T-helper 1 cell (primary cell): Measurements from ENCODE around the gene CENPL.
"Not testable (repeated sequence)": the region's sequence is repeated elsewhere in the genome, so short reads cannot be mapped to it uniquely, and the experiment has no call there.

Source experiments
- DNase-seq, 5 donors: peaks; one replicate each; pipeline ENCODE4 v3.0.0-alpha.2; 2012 to 2020
- total RNA-seq, 4 donors: gene quantifications; one replicate each; lab custom pipeline; 2026; lab: John Stamatoyannopoulos, UW

Gene CENPL, protein sequence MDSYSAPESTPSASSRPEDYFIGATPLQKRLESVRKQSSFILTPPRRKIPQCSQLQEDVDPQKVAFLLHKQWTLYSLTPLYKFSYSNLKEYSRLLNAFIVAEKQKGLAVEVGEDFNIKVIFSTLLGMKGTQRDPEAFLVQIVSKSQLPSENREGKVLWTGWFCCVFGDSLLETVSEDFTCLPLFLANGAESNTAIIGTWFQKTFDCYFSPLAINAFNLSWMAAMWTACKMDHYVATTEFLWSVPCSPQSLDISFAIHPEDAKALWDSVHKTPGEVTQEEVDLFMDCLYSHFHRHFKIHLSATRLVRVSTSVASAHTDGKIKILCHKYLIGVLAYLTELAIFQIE
- total RNA-seq: 6.2 to 19.8 (median 9.7) reads per million in 4 donors

DNA sequence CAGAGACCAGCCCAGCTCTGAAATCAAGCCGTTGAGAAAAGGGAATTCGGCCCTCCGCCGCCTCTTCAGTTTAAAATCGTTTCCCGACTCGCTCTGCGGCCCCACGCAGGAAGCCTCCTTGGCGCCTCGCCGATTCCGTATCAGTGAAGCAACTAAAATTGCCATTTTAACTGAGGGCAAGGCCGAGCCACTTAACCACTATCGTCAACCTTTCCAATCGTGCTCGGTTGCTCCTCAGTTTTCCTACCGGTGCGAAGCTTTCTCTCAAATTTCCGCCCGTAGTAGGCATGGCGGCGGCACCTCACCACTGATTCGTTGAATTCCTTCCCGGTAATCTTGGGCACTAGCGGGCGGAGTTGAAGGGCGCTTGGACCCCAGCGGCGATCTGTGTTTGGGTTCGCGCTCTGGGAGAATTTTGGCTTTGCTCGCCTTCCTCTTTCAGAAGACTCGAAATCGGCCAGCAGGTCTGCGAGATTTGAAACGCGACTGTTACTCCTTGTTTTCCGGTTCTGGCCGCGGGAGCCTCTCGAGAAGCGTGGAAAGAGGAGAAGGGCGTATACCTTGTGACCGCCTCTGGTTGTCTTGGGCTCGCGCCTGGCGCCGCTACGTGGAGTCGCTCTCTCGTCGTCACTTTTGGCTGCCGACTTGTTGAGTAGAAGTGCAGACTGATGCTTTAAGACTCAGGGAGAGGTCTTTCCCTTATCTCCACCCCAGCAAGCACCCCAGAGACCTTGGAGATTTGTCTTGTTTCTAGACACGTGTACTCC, at the start of gene CENPL, which contains the start of gene DARS2:
Gene CENPL, minus strand, starts transcription at position 569 of the 767 bp plus-strand sequence. CDS start 13,584 bp downstream, outside the sequence.
Gene DARS2, plus strand, starts transcription at position 359 of the 767 bp plus-strand sequence. CDS start 557 bp downstream, outside the sequence.
- peak; percentile 76 to 97 (median 85) for DNase-seq

DNA sequence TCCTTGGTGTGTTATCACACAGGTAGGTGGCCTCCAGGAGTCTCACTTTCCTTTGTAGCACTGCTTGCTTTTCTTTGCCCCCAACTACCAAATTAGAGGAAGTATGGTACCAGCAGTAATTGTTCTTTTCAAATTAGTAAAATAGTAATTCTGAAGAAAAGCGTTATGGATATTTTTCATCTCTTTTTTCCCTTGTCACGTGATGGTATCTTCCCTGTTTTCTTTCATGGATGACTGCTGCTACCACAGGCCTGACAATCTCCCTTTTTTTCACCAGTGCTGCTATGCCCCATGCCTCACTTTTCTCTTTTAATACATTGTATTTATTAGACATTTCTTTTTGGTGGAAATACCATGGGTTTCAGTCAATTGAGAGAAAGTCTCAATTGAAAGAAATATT, 46.8 kb upstream of the CENPL start:
- no peak for DNase-seq

DNA sequence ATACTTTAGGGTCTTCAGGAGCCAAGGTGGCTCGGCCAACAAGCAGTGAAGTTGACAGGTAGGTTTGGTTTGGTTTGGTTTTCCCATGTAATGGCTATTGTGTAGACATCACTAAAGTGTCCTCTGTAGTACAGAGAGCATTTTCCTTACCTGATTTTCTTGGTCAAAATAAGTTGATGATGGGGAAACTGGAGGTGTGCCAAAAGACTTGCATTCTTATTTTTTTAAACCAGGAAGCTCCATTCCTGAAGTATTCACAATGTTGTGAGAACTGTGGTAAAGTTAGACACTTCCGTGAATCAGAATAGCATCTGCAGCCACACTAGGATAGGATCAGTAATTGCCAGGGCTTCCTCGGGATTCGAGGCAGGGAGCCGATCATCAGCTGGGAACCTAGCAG, 46.4 kb upstream of the CENPL start:
- DNase-seq: peak in 1 of 5 donors; percentile 8

DNA sequence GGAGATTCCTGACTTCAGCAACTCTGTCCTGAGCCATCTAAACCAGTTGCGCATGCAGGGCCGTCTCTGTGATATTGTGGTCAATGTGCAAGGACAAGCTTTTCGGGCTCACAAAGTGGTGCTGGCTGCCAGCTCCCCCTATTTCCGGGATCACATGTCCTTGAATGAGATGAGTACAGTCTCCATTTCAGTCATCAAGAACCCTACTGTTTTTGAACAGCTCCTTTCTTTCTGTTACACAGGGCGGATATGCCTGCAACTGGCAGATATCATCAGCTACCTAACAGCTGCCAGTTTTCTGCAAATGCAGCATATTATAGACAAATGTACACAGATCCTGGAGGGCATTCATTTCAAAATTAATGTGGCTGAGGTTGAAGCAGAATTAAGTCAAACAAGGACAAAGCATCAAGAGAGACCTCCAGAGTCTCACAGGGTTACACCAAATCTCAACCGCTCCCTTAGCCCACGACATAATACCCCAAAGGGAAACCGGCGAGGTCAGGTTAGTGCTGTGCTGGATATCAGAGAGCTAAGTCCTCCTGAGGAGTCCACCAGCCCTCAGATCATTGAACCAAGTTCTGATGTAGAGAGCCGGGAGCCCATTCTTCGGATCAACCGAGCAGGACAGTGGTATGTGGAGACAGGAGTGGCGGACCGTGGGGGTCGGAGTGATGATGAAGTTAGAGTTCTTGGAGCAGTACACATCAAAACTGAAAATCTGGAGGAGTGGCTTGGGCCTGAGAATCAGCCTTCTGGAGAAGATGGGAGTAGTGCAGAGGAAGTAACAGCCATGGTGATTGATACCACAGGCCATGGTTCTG, 45.8 kb upstream of the CENPL start:
- DNase-seq: peak in 1 of 5 donors; percentile 87

DNA sequence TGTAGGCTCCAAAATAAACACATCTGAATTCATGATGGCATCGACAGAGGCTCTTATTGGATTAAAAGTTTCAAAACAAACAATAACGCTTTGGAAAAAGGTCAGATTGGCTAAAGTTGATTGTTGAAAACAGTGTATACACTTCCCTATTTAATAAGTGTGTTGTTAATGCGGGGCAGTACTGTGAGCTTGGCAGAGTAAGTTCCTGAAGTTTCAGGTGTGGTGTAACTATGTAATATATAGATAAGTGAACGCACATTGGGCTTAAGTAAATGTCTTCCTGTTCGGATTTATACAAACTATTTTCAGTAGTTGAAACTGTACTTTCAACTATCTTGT, 44.3 kb upstream of the CENPL start:
- no peak for DNase-seq

DNA sequence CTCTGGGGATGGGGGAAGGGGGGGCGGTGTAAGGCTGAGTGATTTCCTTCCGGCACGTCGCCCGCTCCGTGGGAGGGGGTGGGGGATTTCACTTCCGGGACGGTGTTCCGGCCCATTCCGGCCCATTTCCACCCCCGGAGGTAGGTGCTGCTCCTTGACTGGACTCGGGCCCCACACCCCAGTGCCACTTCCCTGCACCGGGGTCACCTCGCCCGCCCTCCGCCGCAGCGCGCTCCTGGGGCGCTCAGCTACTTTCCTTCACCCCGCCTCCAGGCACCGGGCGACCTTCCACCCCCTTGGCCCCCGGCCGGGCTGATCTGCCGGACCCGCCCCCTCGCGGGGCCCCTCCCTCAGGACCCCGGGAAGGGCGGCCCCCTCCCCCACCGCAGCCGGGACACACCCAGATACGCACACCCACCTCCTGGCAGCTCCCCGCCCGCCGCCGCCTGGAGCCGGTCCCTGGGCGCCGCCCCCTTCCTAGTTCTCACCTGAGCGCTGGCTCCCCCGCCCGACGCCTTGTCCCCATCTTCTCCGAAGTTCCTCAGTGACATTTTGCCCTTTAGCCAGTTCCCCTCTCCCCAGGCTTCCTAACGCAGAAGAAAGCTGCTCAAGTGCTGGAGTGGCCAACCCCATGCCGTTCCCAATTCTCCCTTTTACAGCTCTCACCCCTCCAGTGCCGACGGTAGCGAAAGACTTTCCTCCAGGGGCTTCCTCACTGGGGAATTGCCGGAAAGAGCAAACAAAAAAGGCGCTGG, 43.8 kb upstream of the CENPL start, which contains the start of gene ZBTB37:
Gene ZBTB37, plus strand, starts transcription at position 115 of the 755 bp plus-strand sequence. CDS start 1,846 bp downstream, outside the sequence.
- DNase-seq: peak; percentile 84 to 95 (median 89)

DNA sequence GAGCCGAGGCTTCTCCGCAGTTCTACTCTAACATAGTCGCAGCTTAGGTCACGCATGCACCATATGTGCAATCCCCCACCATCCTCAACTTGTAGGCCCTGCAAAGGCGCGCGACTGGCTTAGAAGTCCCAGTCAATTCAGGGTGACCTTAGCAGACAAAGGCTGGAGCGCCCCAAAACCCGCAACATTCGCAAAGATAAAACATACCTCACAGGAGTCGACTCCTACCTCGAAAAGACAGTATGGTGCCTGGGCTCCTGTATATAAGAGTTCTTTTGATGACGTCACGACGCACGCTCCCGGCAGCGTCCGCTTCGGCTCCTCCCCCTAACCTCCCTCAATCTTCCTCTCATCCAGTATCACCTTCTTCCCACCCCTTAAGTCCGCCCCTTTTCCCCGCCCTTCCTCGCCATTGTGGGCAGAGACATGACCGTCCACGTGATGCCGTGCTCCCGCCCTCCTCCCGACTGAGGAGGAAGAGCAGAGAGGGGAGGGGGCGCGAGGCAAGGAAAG, 43.1 kb upstream of the CENPL start, which contains the start of gene GAS5:
Gene GAS5, minus strand, starts transcription at position 237 of the 513 bp plus-strand sequence.
- DNase-seq: peak; percentile 97 to 100 (median 99)

DNA sequence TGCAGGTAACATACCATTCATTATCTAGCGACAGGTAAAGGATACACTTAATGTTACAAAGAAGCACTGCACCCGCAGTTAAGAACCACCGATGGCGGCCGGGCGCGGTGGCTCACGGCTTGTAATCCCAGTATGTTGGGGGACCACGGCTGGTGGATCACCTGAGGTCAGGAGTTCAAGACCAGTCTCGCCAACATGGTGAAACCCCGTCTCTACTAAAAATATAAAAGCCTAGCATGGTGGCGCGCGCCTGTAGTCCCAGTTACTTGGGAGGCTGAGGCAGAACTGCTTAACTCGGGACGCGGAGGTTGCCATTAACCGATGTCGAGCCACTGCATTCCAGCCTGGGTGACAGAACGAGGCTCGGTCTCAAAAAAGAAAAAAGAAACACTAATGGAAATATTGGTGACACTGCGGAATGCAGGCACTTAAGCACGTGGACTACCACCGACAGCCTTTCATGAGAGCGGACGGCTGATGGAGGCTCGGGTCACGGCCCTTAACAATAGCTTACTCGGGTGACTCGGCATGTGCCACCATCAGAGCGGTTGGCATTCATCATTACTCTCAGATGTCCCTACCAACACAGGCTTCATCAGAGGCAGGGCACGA, 42.6 kb upstream of the CENPL start:
- peak in 3 of 5 donors; percentile 8 to 17 (median 12) for DNase-seq

DNA sequence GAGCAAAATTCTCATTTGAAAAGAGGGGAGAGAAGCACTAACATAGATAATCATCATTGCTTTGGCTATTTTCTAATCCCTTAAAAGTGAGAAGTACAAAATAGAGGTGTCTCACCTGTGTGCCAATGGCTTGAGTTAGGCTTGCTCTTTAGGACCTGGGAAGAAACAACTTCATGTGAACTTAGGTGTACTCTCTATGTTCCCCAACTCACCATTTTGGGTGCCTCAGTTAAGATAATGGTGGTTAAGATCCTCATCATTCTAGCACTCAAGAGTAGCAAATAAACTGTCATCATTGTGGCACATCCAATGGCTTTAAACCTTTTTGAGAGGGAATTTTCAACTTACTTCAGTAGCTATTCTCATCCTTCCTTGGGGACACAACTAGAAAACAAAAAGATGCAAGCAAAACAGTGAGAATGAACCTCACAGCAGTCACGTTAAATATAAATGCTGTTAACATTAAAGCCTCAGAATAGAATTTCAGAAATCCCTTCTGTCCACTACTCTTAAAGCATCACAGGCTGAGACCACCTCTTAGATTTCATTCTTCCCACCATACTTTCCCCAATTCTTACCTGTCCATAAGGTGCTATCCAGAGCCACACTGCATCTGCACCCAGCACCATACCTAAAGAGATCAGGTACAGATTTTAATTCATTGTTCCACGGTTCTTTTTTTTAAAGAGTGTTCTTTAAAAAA, 41.9 kb upstream of the CENPL start:
- no peak for DNase-seq

DNA sequence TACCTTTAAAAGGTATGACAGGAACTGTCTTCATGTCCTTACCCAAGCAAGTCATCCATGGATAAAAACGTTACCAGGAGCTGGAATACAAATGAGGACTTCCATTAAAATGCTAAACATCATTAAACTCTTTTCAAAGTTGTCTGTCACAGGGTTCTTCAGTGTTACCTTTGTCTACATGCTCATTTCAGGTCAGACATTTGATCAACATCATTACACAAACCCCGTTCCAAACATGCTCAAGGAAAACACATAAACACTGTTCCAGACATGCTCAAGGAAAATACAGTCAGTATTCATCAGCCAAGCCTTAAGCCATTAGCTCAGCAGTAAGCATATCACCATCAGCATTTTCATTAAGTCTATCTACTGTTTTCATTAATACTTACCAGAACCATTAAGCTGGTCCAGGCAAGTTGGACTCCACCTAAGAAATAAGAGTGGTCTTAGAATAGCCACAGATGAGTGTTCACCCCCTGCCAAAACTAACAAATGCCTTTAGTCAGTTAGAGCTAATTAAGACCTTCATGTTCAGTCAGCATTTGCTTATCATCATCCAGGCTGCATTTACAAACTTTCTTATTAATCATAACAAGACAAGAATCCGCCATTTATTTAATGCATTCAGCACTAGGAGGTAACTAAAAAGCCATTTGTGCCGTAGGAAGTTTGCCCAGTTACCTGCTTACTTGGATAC, 40.9 kb upstream of the CENPL start:
- no peak for DNase-seq

DNA sequence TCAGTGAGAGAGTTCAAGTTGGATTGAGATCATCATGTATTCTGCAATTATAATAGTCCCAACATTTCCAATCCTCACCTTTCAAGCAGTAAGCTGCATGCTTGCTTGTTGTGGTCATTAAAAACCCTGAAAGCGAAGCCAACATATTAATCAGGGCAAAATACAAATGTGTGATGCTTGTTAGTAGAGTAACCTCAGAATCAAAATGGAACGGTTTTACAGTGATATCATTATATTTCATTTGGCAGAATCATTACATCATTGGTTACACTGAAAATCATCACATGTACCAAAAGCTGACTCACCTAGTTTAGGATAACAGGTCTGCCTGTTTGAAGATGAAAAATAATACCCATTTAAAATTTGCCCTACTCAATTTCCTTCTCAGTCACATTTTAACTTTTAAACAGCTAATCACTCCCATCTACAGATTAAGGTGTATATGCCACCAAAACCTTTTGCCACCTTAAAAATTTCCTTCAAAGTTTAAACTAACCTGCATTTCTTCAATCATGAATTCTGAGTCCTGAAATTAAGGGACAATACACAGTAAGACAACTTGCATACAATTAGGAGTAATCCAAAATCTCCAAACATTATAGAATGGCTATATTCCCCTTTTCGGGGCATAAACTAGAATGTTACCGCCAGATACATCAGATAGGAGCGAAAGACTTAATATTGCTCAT, 39.6 kb upstream of the CENPL start:
- peak in 1 of 5 donors; percentile 18 for DNase-seq

DNA sequence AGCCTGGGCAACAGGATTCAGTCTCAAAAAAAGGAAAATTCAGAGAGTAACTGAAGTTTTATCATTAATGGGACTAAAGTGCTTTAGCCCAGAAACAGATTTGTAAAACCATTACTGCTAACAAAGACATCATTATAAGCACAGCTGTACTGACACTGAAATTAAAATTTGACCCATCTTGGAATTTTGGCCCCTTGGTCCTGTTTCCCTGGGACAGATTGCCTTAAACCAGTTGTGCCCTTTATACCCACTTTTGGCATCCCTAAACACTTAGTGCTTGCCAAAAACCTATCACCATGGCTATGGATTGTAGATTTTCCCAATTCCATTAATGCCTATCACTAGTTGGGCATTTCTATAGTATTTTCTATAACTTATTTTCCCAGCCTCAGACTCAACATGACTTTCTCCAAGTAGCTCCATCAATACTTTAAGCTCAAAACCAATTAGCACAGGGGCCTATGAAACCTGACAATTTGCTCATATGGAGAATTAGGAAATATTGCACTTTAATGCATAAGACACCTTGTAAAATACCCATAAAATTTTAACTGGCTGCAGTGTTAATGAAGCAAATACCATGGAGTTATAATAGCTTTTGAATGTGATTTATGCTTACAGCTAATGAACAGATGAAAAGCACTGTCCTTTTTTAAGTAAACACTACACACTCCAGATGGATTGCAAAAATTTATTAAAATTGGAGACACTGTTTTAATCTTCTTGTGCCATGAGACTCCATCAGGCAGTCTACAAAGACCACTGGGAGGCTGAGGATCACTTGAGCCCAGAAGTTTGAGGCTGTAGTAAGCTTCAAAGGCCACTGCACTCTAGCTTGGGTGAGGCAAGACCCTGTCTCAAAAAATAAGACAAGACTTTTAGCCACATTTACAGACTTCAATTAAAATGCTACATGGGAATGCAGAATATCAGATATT, 38.8 kb upstream of the CENPL start:
- no peak for DNase-seq

DNA sequence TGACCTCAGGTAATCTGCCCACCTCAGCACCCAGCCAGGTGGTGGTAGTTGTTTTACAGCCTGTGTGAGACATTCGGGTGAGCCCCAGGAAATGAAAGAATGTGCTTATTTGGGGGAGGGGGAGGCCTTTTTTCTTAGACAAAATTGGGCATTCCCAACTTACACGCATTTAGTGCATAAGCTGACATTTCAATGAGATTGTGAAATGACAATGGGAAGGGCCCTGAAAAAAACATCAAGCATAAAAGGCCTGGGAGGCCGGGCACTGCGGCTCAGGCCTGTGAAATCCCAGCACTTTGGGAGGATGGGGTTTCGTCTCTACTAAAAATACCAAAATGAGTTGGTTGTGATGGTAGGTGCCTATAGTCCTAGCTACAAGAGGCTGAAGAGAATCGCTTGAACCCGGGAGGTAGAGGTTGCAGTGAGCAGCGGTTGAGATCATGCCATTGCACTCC, 38.1 kb upstream of the CENPL start:
- no peak for DNase-seq

DNA sequence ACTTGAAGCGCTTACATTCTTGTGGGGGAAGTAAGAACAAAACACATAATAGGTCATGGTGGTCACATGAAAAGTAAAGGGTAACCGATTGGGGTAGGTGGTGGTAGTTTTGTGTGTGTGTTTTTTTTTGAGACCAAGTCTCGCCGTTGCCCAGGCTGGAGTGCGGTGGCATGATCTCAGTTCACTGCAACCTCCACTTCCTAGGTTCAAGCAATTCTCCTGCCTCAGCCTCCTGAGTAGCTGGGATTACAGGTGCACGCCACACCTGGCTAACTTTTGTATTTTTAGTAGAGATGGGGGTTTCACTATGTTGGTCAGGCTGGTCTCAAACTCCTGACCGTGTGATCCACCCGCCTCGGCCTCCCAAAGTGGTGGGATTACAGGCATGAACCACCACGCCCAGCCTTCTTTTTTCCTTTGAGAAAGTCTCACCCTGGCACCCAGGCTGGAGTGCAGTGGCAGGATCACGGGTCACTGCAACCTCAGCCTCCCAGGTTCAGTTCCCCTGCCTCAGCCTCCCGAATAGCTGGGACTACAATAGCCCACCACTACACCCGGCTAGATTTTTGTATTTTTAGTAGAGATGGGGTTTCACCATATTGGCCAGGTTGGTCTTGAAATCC, 37.6 kb upstream of the CENPL start:
- not testable (repeated sequence) for DNase-seq

DNA sequence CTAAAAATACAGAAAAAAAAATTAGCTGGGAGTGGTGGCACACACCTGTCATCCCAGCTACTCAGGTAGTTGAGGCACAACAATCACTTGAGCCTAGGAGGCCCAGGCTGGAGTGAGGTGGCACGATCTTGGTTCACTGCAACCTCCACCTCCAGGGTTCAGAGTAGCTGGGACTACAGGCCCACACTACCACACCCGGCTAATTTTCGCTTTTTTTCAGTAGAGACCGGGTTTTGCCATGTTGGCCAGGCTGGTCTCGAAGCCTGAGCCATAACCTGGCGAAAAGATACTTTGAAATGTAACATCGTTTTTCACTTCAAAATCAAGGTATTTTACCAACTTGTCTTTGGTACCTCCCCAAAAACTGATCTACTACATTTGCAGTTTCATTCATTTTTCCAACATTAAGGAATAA, 37.1 kb upstream of the CENPL start:
- DNase-seq: no peak

DNA sequence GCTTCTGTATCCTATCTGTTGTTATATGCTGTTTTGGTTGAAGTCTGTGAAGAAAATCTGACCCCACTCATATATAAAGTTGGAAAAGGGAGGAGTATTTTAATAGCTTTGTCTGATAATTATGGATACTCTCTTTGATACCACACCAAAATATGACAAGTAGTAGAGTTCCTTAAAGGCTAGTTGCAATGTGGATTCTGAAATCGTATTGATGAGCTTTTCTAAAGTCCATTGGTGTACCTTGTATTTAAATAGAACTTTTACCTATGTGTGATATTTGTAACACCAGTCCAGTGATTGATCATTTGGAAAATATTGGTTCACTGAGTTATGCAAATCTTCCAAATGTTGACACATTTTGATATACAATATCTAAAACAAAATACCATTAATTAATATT, 35.4 kb upstream of the CENPL start:
- DNase-seq: no peak

DNA sequence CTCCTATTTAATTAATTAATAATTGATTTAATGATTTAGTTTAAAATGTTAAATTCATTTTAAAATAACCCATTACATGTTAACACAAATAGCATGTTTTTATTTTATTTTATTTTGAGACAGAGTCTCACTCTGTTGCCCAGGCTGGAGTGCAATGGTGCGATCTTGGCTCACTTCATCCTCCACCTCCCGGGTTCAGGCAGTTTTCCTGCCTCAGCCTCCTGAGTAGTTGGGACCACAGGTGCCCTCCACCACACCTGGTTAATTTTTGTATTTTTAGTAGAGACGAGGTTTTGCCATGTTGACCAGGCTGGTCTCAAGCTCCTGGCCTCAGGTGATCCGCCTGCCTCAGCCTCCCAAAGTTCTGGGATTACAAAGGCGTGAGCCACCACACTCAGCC, 34.9 kb upstream of the CENPL start:
- not testable (repeated sequence) for DNase-seq
